K562 (cell line): ENCODE data around the gene SLC22A4. TPM values are rescaled to one million over a fixed set of nuclear protein-coding genes. Genes with fewer than 3 reads are reported as not detected.

ENCODE experiments used
- microRNA-seq: library from miRNA; unstranded; fragments of <30 nt; microRNA quantifications from one replicate; pipeline ENCODE4, GENCODE V29; 2018; ENCODE audit warnings: borderline microRNAs expressed
- polyA plus RNA-seq, 8 experiments: library from polyadenylated mRNA; depleted of rRNA in 4 of 8; stranded (reverse) in 5 of 8; unstranded in 3 of 8; fragments of >200 nt; fragmentation: Nextera tagmentation in 2 of 8; fragmentation: Illumina TruSeq in 1 of 8; extraction: Ambion mirVana in 2 of 8; extraction: Trizol in 1 of 8; gene quantifications; 2 replicates each; pipeline versions ENCODE4 v1.2.1 to v1.2.3, GENCODE V29; 2011 to 2014; ENCODE audit warnings: inconsistent platforms in 1 of 8, missing spikeins in 1 of 8
- small RNA-seq: library from RNA; depleted of rRNA; stranded (forward); fragments of <200 nt; gene quantifications from one replicate; pipeline ENCODE3, GENCODE V24; 2014
- total RNA-seq, 7 experiments: library from RNA; depleted of rRNA in 6 of 7; stranded (reverse); fragments of >200 nt in 6 of 7; fragmentation: Illumina TruSeq in 2 of 7; extraction: Trizol in 2 of 7; gene quantifications; 2 replicates each; pipeline versions ENCODE4 v1.2.1 to v1.2.3, GENCODE V29; 2011 to 2021; ENCODE audit warnings: low replicate concordance in 1 of 7

Gene SLC22A4
- total and polyA plus RNA-seq, 9 of the 15 experiments (the other 6 are each of a cell fraction or from before 2014, with no cell fraction given), result 2.7 to 9.5 (median 6.2) TPM

Small RNAs within 50 kb of the gene (microRNA-seq; reads per million reads assigned to microRNA genes)
- not detected for gene MIR3936

Small RNAs within 50 kb of the gene (small RNA-seq; reads per million reads assigned to genes)
- gene MIR3936, result not detected

Other genes starting within 250 kb of the SLC22A4 start
- not detected in 2 replicates for gene IL3, start 233.7 kb upstream of the SLC22A4 start, total RNA-seq (2014; rRNA removed)
- gene IL3, start 233.7 kb upstream of the SLC22A4 start, total RNA-seq (2014; rRNA removed; fragmentation: Illumina TruSeq; extraction: Trizol), result not detected in 2 replicates
- not detected in 2 replicates for gene IL3, start 233.7 kb upstream of the SLC22A4 start, total RNA-seq (2015; rRNA removed; fragmentation: Illumina TruSeq; extraction: Trizol)
- not detected in 2 replicates for gene IL3, start 233.7 kb upstream of the SLC22A4 start, total RNA-seq (2021)
- not detected in 2 replicates for gene IL3, start 233.7 kb upstream of the SLC22A4 start, polyA plus RNA-seq (2011; rRNA removed)
- gene IL3, start 233.7 kb upstream of the SLC22A4 start, polyA plus RNA-seq (2014; fragmentation: Illumina TruSeq; extraction: Trizol), result not detected in 2 replicates
- gene IL3, start 233.7 kb upstream of the SLC22A4 start, polyA plus RNA-seq (2014; fragmentation: Nextera tagmentation; extraction: Ambion mirVana), result not detected
- gene IL3, start 233.7 kb upstream of the SLC22A4 start, polyA plus RNA-seq (2014; rRNA removed), result not detected in 2 replicates
- gene CSF2, start 220.6 kb upstream of the SLC22A4 start, total RNA-seq (2014; rRNA removed), result not detected in 2 replicates
- not detected in 2 replicates for gene CSF2, start 220.6 kb upstream of the SLC22A4 start, total RNA-seq (2014; rRNA removed; fragmentation: Illumina TruSeq; extraction: Trizol)
- gene CSF2, start 220.6 kb upstream of the SLC22A4 start, total RNA-seq (2015; rRNA removed; fragmentation: Illumina TruSeq; extraction: Trizol), result 0.25 TPM in 1 of 2 replicates, not detected in the other
- gene CSF2, start 220.6 kb upstream of the SLC22A4 start, total RNA-seq (2021), result 0.29 TPM in 1 of 2 replicates, not detected in the other
- gene CSF2, start 220.6 kb upstream of the SLC22A4 start, polyA plus RNA-seq (2011; rRNA removed), result not detected in 2 replicates
- gene CSF2, start 220.6 kb upstream of the SLC22A4 start, polyA plus RNA-seq (2014; fragmentation: Illumina TruSeq; extraction: Trizol), result not detected in 2 replicates
- gene CSF2, start 220.6 kb upstream of the SLC22A4 start, polyA plus RNA-seq (2014; fragmentation: Nextera tagmentation; extraction: Ambion mirVana), result not detected
- not detected in 2 replicates for gene CSF2, start 220.6 kb upstream of the SLC22A4 start, polyA plus RNA-seq (2014; rRNA removed)
- gene P4HA2, start 66.5 kb upstream of the SLC22A4 start, total RNA-seq (2014; rRNA removed), result 11.9 and 12.1 TPM in 2 replicates
- 11.6 and 12.7 TPM in 2 replicates for gene P4HA2, start 66.5 kb upstream of the SLC22A4 start, total RNA-seq (2014; rRNA removed; fragmentation: Illumina TruSeq; extraction: Trizol)
- 11.2 and 11.4 TPM in 2 replicates for gene P4HA2, start 66.5 kb upstream of the SLC22A4 start, total RNA-seq (2015; rRNA removed; fragmentation: Illumina TruSeq; extraction: Trizol)
- gene P4HA2, start 66.5 kb upstream of the SLC22A4 start, total RNA-seq (2021), result 14.2 and 14.3 TPM in 2 replicates
- gene P4HA2, start 66.5 kb upstream of the SLC22A4 start, polyA plus RNA-seq (2011; rRNA removed), result 50.0 and 59.7 TPM in 2 replicates
- gene P4HA2, start 66.5 kb upstream of the SLC22A4 start, polyA plus RNA-seq (2014; fragmentation: Illumina TruSeq; extraction: Trizol), result 10.7 and 12.5 TPM in 2 replicates
- gene P4HA2, start 66.5 kb upstream of the SLC22A4 start, polyA plus RNA-seq (2014; fragmentation: Nextera tagmentation; extraction: Ambion mirVana), result 10 to 100 TPM; 17.9 to 29.2 TPM
- 9.6 and 10.7 TPM in 2 replicates for gene P4HA2, start 66.5 kb upstream of the SLC22A4 start, polyA plus RNA-seq (2014; rRNA removed)
- gene PDLIM4, start 36.7 kb upstream of the SLC22A4 start, total RNA-seq (2014; rRNA removed), result 13.1 and 22.8 TPM in 2 replicates
- gene PDLIM4, start 36.7 kb upstream of the SLC22A4 start, total RNA-seq (2014; rRNA removed; fragmentation: Illumina TruSeq; extraction: Trizol), result 3.5 and 4.5 TPM in 2 replicates
- 12.1 and 12.3 TPM in 2 replicates for gene PDLIM4, start 36.7 kb upstream of the SLC22A4 start, total RNA-seq (2015; rRNA removed; fragmentation: Illumina TruSeq; extraction: Trizol)
- 31.5 and 32.8 TPM in 2 replicates for gene PDLIM4, start 36.7 kb upstream of the SLC22A4 start, total RNA-seq (2021)
- 13.6 and 17.2 TPM in 2 replicates for gene PDLIM4, start 36.7 kb upstream of the SLC22A4 start, polyA plus RNA-seq (2011; rRNA removed)
- 28.9 and 44.6 TPM in 2 replicates for gene PDLIM4, start 36.7 kb upstream of the SLC22A4 start, polyA plus RNA-seq (2014; fragmentation: Illumina TruSeq; extraction: Trizol)
- under 1 TPM; 0.28 to 0.73 TPM for gene PDLIM4, start 36.7 kb upstream of the SLC22A4 start, polyA plus RNA-seq (2014; fragmentation: Nextera tagmentation; extraction: Ambion mirVana)
- gene PDLIM4, start 36.7 kb upstream of the SLC22A4 start, polyA plus RNA-seq (2014; rRNA removed), result 14.0 and 21.3 TPM in 2 replicates
- gene SLC22A5, start 75.3 kb downstream of the SLC22A4 start, total RNA-seq (2014; rRNA removed), result 7.0 and 9.9 TPM in 2 replicates
- gene SLC22A5, start 75.3 kb downstream of the SLC22A4 start, total RNA-seq (2014; rRNA removed; fragmentation: Illumina TruSeq; extraction: Trizol), result 7.3 and 8.3 TPM in 2 replicates
- 6.3 and 6.9 TPM in 2 replicates for gene SLC22A5, start 75.3 kb downstream of the SLC22A4 start, total RNA-seq (2015; rRNA removed; fragmentation: Illumina TruSeq; extraction: Trizol)
- 11.5 and 13.3 TPM in 2 replicates for gene SLC22A5, start 75.3 kb downstream of the SLC22A4 start, total RNA-seq (2021)
- 16.6 and 18.9 TPM in 2 replicates for gene SLC22A5, start 75.3 kb downstream of the SLC22A4 start, polyA plus RNA-seq (2011; rRNA removed)
- gene SLC22A5, start 75.3 kb downstream of the SLC22A4 start, polyA plus RNA-seq (2014; fragmentation: Illumina TruSeq; extraction: Trizol), result 12.5 and 15.7 TPM in 2 replicates
- 1 to 10 TPM; 3.0 to 3.3 TPM for gene SLC22A5, start 75.3 kb downstream of the SLC22A4 start, polyA plus RNA-seq (2014; fragmentation: Nextera tagmentation; extraction: Ambion mirVana)
- gene SLC22A5, start 75.3 kb downstream of the SLC22A4 start, polyA plus RNA-seq (2014; rRNA removed), result 8.4 and 9.0 TPM in 2 replicates
- gene IRF1, start 196.4 kb downstream of the SLC22A4 start, total RNA-seq (2014; rRNA removed), result 3.0 and 4.4 TPM in 2 replicates
- gene IRF1, start 196.4 kb downstream of the SLC22A4 start, total RNA-seq (2014; rRNA removed; fragmentation: Illumina TruSeq; extraction: Trizol), result 4.4 and 6.1 TPM in 2 replicates
- gene IRF1, start 196.4 kb downstream of the SLC22A4 start, total RNA-seq (2015; rRNA removed; fragmentation: Illumina TruSeq; extraction: Trizol), result 7.4 and 8.2 TPM in 2 replicates
- 10.6 and 12.3 TPM in 2 replicates for gene IRF1, start 196.4 kb downstream of the SLC22A4 start, total RNA-seq (2021)
- gene IRF1, start 196.4 kb downstream of the SLC22A4 start, polyA plus RNA-seq (2011; rRNA removed), result 4.9 and 5.4 TPM in 2 replicates
- 5.3 and 7.3 TPM in 2 replicates for gene IRF1, start 196.4 kb downstream of the SLC22A4 start, polyA plus RNA-seq (2014; fragmentation: Illumina TruSeq; extraction: Trizol)
- gene IRF1, start 196.4 kb downstream of the SLC22A4 start, polyA plus RNA-seq (2014; fragmentation: Nextera tagmentation; extraction: Ambion mirVana), result 1 to 10 TPM; 1.1 to 1.3 TPM
- 5.9 and 6.0 TPM in 2 replicates for gene IRF1, start 196.4 kb downstream of the SLC22A4 start, polyA plus RNA-seq (2014; rRNA removed)
- not detected in 2 replicates for gene IL5, start 249.1 kb downstream of the SLC22A4 start, total RNA-seq (2014; rRNA removed)
- not detected in 2 replicates for gene IL5, start 249.1 kb downstream of the SLC22A4 start, total RNA-seq (2014; rRNA removed; fragmentation: Illumina TruSeq; extraction: Trizol)
- gene IL5, start 249.1 kb downstream of the SLC22A4 start, total RNA-seq (2015; rRNA removed; fragmentation: Illumina TruSeq; extraction: Trizol), result not detected in 2 replicates
- not detected in 2 replicates for gene IL5, start 249.1 kb downstream of the SLC22A4 start, total RNA-seq (2021)
- gene IL5, start 249.1 kb downstream of the SLC22A4 start, polyA plus RNA-seq (2011; rRNA removed), result not detected in 2 replicates
- gene IL5, start 249.1 kb downstream of the SLC22A4 start, polyA plus RNA-seq (2014; fragmentation: Illumina TruSeq; extraction: Trizol), result not detected in 2 replicates
- not detected for gene IL5, start 249.1 kb downstream of the SLC22A4 start, polyA plus RNA-seq (2014; fragmentation: Nextera tagmentation; extraction: Ambion mirVana)
- 0.15 and 0.44 TPM in 2 replicates for gene IL5, start 249.1 kb downstream of the SLC22A4 start, polyA plus RNA-seq (2014; rRNA removed)